ENCODE data around the gene CMSS1.

DNA sequence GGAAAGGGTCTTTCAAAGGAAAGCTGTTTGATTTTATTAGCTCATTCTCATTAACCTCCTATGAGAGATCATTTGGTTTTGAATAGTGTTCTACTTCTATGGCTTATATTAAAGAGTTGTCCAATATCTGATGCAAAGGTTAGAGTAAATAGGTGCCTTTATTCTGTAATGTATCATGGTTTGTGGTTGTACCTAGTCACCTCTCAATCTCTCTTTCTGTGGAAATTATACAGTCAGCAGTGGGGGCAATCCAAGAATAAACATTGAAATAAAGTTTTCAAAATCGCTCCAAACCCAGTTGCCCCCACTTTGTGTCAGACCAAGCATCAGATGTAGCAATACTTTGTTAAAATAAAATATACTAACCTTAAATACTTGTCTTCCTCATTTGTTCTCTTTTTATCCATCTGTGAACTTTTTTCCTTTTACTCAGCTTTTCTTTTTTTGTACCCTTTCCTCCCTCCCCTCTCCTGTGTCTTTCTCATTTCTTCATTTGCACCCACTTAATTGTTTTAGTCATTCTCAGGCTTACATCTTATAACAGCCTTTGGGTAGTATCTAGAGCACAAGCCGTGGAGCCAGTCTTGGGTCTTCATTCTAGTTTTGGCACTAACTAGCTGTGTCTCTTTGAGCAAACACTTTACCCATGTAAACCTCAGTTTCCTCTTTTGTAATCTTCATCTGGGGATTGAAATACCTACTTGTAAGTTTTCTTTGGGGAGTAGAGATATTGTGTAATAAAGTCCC lies 16.7 kb downstream of the CMSS1 start:
- TF ChIP-seq POLR2A (IDR thresholded peaks at IDR 0.05; ENCODE audit: low read depth) (no peak), EP300 (IDR thresholded peaks at IDR 0.05) (no peak), POLR2AphosphoS5 (IDR thresholded peaks at IDR 0.05) (no peak)
- TF ChIP-seq, protein P1, sequence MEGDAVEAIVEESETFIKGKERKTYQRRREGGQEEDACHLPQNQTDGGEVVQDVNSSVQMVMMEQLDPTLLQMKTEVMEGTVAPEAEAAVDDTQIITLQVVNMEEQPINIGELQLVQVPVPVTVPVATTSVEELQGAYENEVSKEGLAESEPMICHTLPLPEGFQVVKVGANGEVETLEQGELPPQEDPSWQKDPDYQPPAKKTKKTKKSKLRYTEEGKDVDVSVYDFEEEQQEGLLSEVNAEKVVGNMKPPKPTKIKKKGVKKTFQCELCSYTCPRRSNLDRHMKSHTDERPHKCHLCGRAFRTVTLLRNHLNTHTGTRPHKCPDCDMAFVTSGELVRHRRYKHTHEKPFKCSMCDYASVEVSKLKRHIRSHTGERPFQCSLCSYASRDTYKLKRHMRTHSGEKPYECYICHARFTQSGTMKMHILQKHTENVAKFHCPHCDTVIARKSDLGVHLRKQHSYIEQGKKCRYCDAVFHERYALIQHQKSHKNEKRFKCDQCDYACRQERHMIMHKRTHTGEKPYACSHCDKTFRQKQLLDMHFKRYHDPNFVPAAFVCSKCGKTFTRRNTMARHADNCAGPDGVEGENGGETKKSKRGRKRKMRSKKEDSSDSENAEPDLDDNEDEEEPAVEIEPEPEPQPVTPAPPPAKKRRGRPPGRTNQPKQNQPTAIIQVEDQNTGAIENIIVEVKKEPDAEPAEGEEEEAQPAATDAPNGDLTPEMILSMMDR (IDR thresholded peaks at IDR 0.05): no peak

Measured in esophagus muscularis mucosa (tissue), 4 donors.